OCI-LY7 (cell line): ENCODE results near the gene SNX24.

Experiments
- EZH2phosphoT487 ChIP-seq: fragments of 200-600 bp; sonication (generic); IDR thresholded peaks from 2 replicates; pipeline ENCODE4 v1.6.1; 2018; ENCODE audit warnings: low read depth, borderline replicate concordance, mild to moderate bottlenecking, mixed run types, antibody characterized with exemption, low read length, moderate library complexity, mixed read lengths
- TF ChIP-seq, protein P1 (sequence below): fragments of 200-600 bp; sonication (generic); conservative IDR thresholded peaks from 2 replicates; pipeline ENCODE4 v1.5.1; 2014; ENCODE audit warnings: mild to moderate bottlenecking, antibody characterized with exemption, low read length, moderate library complexity, mixed read lengths

DNA sequence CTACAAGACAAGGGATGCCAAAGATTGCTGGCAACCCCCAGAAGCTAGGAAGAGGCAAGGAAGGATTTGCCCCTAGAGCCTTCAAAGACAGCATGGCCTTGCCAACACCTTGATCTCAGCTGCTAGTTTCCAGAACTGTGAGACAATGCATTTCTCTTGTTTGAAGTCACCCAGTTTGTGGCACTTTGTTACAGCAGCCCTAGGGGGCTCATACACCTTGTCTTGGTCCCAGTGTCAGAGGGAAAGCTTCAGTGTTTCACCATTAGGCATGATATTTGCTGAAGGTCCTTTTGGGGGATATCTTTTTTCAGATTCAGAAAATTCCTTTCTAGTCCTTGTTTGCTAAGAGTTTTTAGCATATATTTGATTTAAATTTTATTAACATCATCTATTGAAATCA lies 194.3 kb downstream of the SNX24 start:
- TF ChIP-seq, protein P1, sequence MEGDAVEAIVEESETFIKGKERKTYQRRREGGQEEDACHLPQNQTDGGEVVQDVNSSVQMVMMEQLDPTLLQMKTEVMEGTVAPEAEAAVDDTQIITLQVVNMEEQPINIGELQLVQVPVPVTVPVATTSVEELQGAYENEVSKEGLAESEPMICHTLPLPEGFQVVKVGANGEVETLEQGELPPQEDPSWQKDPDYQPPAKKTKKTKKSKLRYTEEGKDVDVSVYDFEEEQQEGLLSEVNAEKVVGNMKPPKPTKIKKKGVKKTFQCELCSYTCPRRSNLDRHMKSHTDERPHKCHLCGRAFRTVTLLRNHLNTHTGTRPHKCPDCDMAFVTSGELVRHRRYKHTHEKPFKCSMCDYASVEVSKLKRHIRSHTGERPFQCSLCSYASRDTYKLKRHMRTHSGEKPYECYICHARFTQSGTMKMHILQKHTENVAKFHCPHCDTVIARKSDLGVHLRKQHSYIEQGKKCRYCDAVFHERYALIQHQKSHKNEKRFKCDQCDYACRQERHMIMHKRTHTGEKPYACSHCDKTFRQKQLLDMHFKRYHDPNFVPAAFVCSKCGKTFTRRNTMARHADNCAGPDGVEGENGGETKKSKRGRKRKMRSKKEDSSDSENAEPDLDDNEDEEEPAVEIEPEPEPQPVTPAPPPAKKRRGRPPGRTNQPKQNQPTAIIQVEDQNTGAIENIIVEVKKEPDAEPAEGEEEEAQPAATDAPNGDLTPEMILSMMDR: no peak
- no peak for TF ChIP-seq EZH2phosphoT487
